Panc1 (cell line): Measurements from ENCODE around the gene MARVELD2. TPM values are rescaled to one million over a fixed set of nuclear protein-coding genes. Genes with fewer than 3 reads are reported as not detected.

Experiments
- ATAC-seq: fragments of 200-7000 bp; cut with Tn5 transposase; 2 replicates; pipeline ENCODE4 v1.9.1; 2020; ENCODE audit warnings: mild to moderate bottlenecking, moderate library complexity
- BruUV-seq: library from RNA; stranded (reverse); fragments of 400-500 nt; replicated peaks from 2 replicates; lab custom pipeline; 2021; lab: Mats Ljungman, UMichigan
- CTCF ChIA-PET: fragments of 300-600 bp; sonication (Branson Sonifier 250); formaldehyde crosslinking; loops from one replicate; lab custom pipeline; 2022; ENCODE audit warnings: antibody characterized with exemption; lab: Charles Lee
- POLR2A ChIA-PET: fragments of 300-600 bp; sonication (Branson Sonifier 250); formaldehyde crosslinking; loops from one replicate; lab custom pipeline; 2022; ENCODE audit warnings: antibody characterized with exemption; lab: Charles Lee
- DNase-seq: peaks from one replicate; pipeline ENCODE4 v3.0.0-alpha.2; 2010; ENCODE audit warnings: low read depth, low spot score
- H3K27ac ChIP-seq: 2 replicates; pipeline ENCODE4 v1.5.1; 2011; ENCODE audit warnings: mild to moderate bottlenecking, low read length, inconsistent platforms
- H3K27me3 ChIP-seq: fragments of 200-500 bp; sonication (Bioruptor generic); 2 replicates; pipeline ENCODE4 v1.6.0; 2014; ENCODE audit warnings: low read length, inconsistent platforms; ENCODE audit not compliant: control insufficient read depth, insufficient read depth
- H3K36me3 ChIP-seq: fragments of 200-500 bp; sonication (Bioruptor generic); 2 replicates; pipeline ENCODE4 v1.5.1; 2014; ENCODE audit warnings: inconsistent platforms, mild to moderate bottlenecking, low read length, moderate library complexity; ENCODE audit not compliant: control insufficient read depth, insufficient read depth
- H3K4me1 ChIP-seq: 2 replicates; pipeline ENCODE4 v1.5.1; 2011; ENCODE audit warnings: inconsistent platforms, mild to moderate bottlenecking, low read length, moderate library complexity; ENCODE audit not compliant: control insufficient read depth, insufficient read depth
- H3K4me3 ChIP-seq, 2 experiments: 2 replicates each; pipeline ENCODE4 v1.5.1; 2011 to 2012; ENCODE audit warnings: low read depth in 2 of 2, low read length in 2 of 2, mild to moderate bottlenecking in 2 of 2, inconsistent platforms in 1 of 2, moderate library complexity in 1 of 2
- H3K9me3 ChIP-seq: fragments of 200-500 bp; sonication (Bioruptor generic); 2 replicates; pipeline ENCODE4 v1.5.1; 2014; ENCODE audit warnings: low read depth, mild to moderate bottlenecking, inconsistent platforms, low read length, moderate library complexity; ENCODE audit not compliant: control insufficient read depth, insufficient read depth
- POLR2AphosphoS5 ChIP-seq: IDR thresholded peaks from 2 replicates; pipeline ENCODE4 v1.6.1; 2012; ENCODE audit warnings: mild to moderate bottlenecking, low read depth, low read length, moderate library complexity
- SIN3A ChIP-seq: IDR thresholded peaks from 2 replicates; pipeline ENCODE4 v1.6.1; 2012; ENCODE audit warnings: low read depth, mild to moderate bottlenecking, low read length, moderate library complexity, borderline replicate concordance; ENCODE audit not compliant: insufficient read depth
- TCF7L2 ChIP-seq: IDR thresholded peaks from 2 replicates; pipeline ENCODE4 v1.6.1; 2011; ENCODE audit warnings: mild to moderate bottlenecking, low read depth, low read length, inconsistent platforms
- in situ Hi-C: cut with HindIII; loops from 2 replicates; pipeline ENCODE4 v1.10.0; 2016; ENCODE audit warnings: low sequenced_read_pairs, low pct_unique_long_range_greater_than_20kb
- intact Hi-C: fragments of 100-400 bp; cut with micrococcal nuclease; formaldehyde crosslinking; loops from one replicate; pipeline ENCODE4 v1.10.0; 2022; ENCODE audit not compliant: unreplicated experiment
- total RNA-seq: library from RNA; stranded (reverse); gene quantifications from one replicate; pipeline ENCODE4 v1.2.1, GENCODE V29; 2021; ENCODE audit not compliant: unreplicated experiment
- TF ChIP-seq, protein P1 (sequence below), 2 experiments: IDR thresholded peaks; 2 replicates each; pipeline ENCODE4 v1.6.1; 2011 to 2012; ENCODE audit warnings: low read depth in 2 of 2, control low read depth in 1 of 2, low read length in 1 of 2, mild to moderate bottlenecking in 1 of 2, moderate library complexity in 1 of 2; ENCODE audit not compliant: insufficient read depth in 1 of 2
- TF ChIP-seq, protein P2 (sequence below): fragments of 450-650 bp; IDR thresholded peaks from 2 replicates; pipeline ENCODE4 v1.5.1; 2017; ENCODE audit warnings: mild to moderate bottlenecking

Gene MARVELD2
- total RNA-seq, 1 experiment from 2014 or later: 17.3 TPM

DNA sequence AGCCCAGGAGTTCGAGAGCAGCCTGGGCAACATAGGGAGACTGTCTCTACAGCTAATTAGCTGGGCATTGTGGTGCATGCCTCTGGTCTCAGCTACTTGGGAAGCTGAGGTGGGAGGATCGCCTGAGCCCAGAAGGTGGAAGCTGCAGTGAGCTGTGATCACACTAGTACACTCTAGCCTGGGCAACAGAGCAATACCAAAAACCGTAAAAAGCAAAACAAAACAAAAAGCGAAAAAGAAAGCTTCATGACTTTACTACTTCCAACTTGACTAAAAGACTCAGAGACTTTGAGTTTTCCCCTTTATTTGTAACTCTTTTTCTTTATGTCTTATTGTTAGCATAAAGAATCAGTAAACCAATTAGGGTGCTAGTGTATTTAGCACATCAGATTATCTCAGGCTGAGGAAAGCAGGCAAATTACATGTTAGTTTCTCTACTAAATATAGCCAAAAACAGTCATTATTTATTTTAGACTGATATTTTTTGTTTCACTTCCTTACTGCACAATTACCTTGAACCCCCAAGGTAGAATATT is 39.9 kb upstream of the MARVELD2 start:
- intact Hi-C loops: no loop called here
- in situ Hi-C loops: no loop called here
- DNase-seq (no peak), ATAC-seq (no peak)
- ChIA-PET POLR2A (no interaction called here), CTCF (no interaction called here)
- H3K36me3 ChIP-seq: peaks cover 25% of the 10 kb centered on the region
- BruUV-seq: no TSS peak
- H3K4me3 ChIP-seq: no peak overlapping the region
- TF ChIP-seq TCF7L2 (no peak), SIN3A (no peak), POLR2AphosphoS5 (no peak)
- TF ChIP-seq, protein P1, sequence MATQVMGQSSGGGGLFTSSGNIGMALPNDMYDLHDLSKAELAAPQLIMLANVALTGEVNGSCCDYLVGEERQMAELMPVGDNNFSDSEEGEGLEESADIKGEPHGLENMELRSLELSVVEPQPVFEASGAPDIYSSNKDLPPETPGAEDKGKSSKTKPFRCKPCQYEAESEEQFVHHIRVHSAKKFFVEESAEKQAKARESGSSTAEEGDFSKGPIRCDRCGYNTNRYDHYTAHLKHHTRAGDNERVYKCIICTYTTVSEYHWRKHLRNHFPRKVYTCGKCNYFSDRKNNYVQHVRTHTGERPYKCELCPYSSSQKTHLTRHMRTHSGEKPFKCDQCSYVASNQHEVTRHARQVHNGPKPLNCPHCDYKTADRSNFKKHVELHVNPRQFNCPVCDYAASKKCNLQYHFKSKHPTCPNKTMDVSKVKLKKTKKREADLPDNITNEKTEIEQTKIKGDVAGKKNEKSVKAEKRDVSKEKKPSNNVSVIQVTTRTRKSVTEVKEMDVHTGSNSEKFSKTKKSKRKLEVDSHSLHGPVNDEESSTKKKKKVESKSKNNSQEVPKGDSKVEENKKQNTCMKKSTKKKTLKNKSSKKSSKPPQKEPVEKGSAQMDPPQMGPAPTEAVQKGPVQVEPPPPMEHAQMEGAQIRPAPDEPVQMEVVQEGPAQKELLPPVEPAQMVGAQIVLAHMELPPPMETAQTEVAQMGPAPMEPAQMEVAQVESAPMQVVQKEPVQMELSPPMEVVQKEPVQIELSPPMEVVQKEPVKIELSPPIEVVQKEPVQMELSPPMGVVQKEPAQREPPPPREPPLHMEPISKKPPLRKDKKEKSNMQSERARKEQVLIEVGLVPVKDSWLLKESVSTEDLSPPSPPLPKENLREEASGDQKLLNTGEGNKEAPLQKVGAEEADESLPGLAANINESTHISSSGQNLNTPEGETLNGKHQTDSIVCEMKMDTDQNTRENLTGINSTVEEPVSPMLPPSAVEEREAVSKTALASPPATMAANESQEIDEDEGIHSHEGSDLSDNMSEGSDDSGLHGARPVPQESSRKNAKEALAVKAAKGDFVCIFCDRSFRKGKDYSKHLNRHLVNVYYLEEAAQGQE (IDR thresholded peaks at IDR 0.05; ENCODE audit: insufficient read depth in 1 of 2, low read depth in 2 of 2, low read length in 1 of 2): no peak
- TF ChIP-seq, protein P2, sequence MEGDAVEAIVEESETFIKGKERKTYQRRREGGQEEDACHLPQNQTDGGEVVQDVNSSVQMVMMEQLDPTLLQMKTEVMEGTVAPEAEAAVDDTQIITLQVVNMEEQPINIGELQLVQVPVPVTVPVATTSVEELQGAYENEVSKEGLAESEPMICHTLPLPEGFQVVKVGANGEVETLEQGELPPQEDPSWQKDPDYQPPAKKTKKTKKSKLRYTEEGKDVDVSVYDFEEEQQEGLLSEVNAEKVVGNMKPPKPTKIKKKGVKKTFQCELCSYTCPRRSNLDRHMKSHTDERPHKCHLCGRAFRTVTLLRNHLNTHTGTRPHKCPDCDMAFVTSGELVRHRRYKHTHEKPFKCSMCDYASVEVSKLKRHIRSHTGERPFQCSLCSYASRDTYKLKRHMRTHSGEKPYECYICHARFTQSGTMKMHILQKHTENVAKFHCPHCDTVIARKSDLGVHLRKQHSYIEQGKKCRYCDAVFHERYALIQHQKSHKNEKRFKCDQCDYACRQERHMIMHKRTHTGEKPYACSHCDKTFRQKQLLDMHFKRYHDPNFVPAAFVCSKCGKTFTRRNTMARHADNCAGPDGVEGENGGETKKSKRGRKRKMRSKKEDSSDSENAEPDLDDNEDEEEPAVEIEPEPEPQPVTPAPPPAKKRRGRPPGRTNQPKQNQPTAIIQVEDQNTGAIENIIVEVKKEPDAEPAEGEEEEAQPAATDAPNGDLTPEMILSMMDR: no peak
- peaks cover 15% of the 10 kb centered on the region; the same call in 1 of the 2 replicates for H3K4me1 ChIP-seq
- H3K9me3 ChIP-seq: no peaks in the 10 kb centered on the region
- no peaks in the 10 kb centered on the region for H3K27me3 ChIP-seq
- H3K27ac ChIP-seq: no peak overlapping the region

DNA sequence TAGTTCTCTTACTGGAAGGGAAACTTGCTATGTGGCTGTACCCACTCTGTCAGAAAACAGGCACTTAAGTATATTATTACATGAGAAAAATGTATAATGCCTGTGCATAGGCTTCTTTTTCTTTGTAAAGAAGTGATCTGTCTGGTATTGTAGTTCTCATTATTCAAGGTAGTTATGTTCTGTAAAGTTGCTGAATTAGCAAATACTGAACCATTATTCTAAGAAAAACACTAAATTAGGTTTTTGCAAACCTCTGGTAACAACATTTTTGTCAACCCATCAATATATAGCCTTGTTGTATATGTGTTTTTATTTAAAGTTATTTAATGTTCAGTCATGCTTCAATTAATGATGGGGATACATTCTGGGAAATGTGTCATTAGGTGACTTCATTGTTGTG is 36.5 kb upstream of the MARVELD2 start:
- intact Hi-C loops: no loop called here
- no TSS peak for BruUV-seq
- Histone ChIP-seq H3K27ac (no peak overlapping the region), H3K9me3 (no peaks in the 10 kb centered on the region), H3K36me3 (peaks cover 36% of the 10 kb centered on the region), H3K4me3 (no peak overlapping the region), H3K4me1 (no peaks in the 10 kb centered on the region), H3K27me3 (no peaks in the 10 kb centered on the region)
- POLR2A ChIA-PET: no interaction called here
- CTCF ChIA-PET: no interaction called here
- in situ Hi-C loops: no loop called here
- TF ChIP-seq, protein P1 (IDR thresholded peaks at IDR 0.05; ENCODE audit: insufficient read depth in 1 of 2, low read depth in 2 of 2, low read length in 1 of 2): no peak
- TF ChIP-seq TCF7L2 (no peak), SIN3A (no peak), POLR2AphosphoS5 (no peak)
- TF ChIP-seq, protein P2: no peak
- no peak for ATAC-seq
- no peak for DNase-seq
